ENCODE measurements around the gene PPFIBP2. TPM values are rescaled to one million over a fixed set of nuclear protein-coding genes. Genes with fewer than 3 reads are reported as not detected.
"Not testable (repeated sequence)": the region's sequence is repeated elsewhere in the genome, so short reads cannot be mapped to it uniquely, and the experiment has no call there.

PPFIBP2 gene
- total RNA-seq, 1 donor from 2014 or later: 9.0 TPM

- intact Hi-C loops (cut with micrococcal nuclease): loop anchor here (2.0 kb wide), 1 partner anchor 143 kb away; the partner anchor contains the start of gene PPFIBP2
These were observed 141.7 kb downstream of the PPFIBP2 start for GRCh38 chr11:7655253-7656217.

GRCh38 chr11:7656704-7657103 lies 142.9 kb downstream of the PPFIBP2 start:
- intact Hi-C loops (cut with micrococcal nuclease): loop anchor here (1.0 to 2.0 kb wide), 2 partner anchors 144 to 303 kb away; partner anchors contain the start of gene PPFIBP2

GRCh38 chr11:7657306-7658025 lies 143.7 kb downstream of the PPFIBP2 start:
- intact Hi-C loops (cut with micrococcal nuclease): loop anchor here (1.0 to 2.0 kb wide), 2 partner anchors 145 to 304 kb away; partner anchors contain the start of gene PPFIBP2

- intact Hi-C loops (cut with micrococcal nuclease): not testable (repeated sequence)
These were observed 149.7 kb downstream of the PPFIBP2 start for GRCh38 chr11:7663531-7663930.

- intact Hi-C loops (cut with micrococcal nuclease): loop anchor here (1.0 kb wide), 2 partner anchors 152 to 567 kb away; partner anchors contain the start of gene PPFIBP2
These were observed 151.1 kb downstream of the PPFIBP2 start for GRCh38 chr11:7664867-7665266.

- intact Hi-C loops (cut with micrococcal nuclease): loop anchor here (1.0 kb wide), 2 partner anchors 152 to 567 kb away; partner anchors contain the start of gene PPFIBP2
These were observed 151.9 kb downstream of the PPFIBP2 start for GRCh38 chr11:7665473-7666291.

GRCh38 chr11:7666292-7666866 lies 152.6 kb downstream of the PPFIBP2 start:
- intact Hi-C loops (cut with micrococcal nuclease): no loop called here

GRCh38 chr11:7667460-7667859 lies 153.7 kb downstream of the PPFIBP2 start:
- intact Hi-C loops (cut with micrococcal nuclease): no loop called here

GRCh38 chr11:7668464-7668863 lies 154.7 kb downstream of the PPFIBP2 start:
- intact Hi-C loops (cut with micrococcal nuclease): no loop called here

- intact Hi-C loops (cut with micrococcal nuclease): no loop called here
These were observed 155.1 kb downstream of the PPFIBP2 start for GRCh38 chr11:7668911-7669310.

GRCh38 chr11:7670641-7671040 lies 156.8 kb downstream of the PPFIBP2 start:
- intact Hi-C loops (cut with micrococcal nuclease): loop anchor here (10.0 kb wide), 1 partner anchor 96 kb away; no protein-coding TSS in a partner anchor

- intact Hi-C loops (cut with micrococcal nuclease): loop anchor here (10.0 kb wide), 1 partner anchor 97 kb away; no protein-coding TSS in a partner anchor
These were observed 157.8 kb downstream of the PPFIBP2 start for GRCh38 chr11:7671347-7672215.

GRCh38 chr11:7672276-7672959 lies 158.6 kb downstream of the PPFIBP2 start:
- intact Hi-C loops (cut with micrococcal nuclease): loop anchor here (10.0 kb wide), 1 partner anchor 98 kb away; no protein-coding TSS in a partner anchor

- intact Hi-C loops (cut with micrococcal nuclease): loop anchor here (10.0 kb wide), 1 partner anchor 98 kb away; no protein-coding TSS in a partner anchor
These were observed 159.3 kb downstream of the PPFIBP2 start, which contains the start of gene CYB5R2 for GRCh38 chr11:7672960-7673723. Gene CYB5R2, minus strand, starts transcription at chr11:7673500. Its CDS starts 675 bp downstream, at chr11:7672825.

- intact Hi-C loops (cut with micrococcal nuclease): loop anchor here (10.0 kb wide), 1 partner anchor 99 kb away; no protein-coding TSS in a partner anchor
These were observed 160.1 kb downstream of the PPFIBP2 start for GRCh38 chr11:7673724-7674434.

- intact Hi-C loops (cut with micrococcal nuclease): loop anchor here (10.0 kb wide), 1 partner anchor 101 kb away; no protein-coding TSS in a partner anchor
These were observed 161.8 kb downstream of the PPFIBP2 start for GRCh38 chr11:7675631-7676030.

- intact Hi-C loops (cut with micrococcal nuclease): loop anchor here (10.0 kb wide), 1 partner anchor 102 kb away; no protein-coding TSS in a partner anchor
These were observed 163.3 kb downstream of the PPFIBP2 start for GRCh38 chr11:7677071-7677470.

Measured in T-helper 2 cell treated with Interferon-gamma antibody and Interleukin-4, amounts not matched to agents 100 ng/mL and 5 ng/mL, for 36 hours (primary cell).